Astrocyte (in vitro differentiated cells and primary cell): ENCODE results near the gene HOOK1. TPM values are rescaled to one million over a fixed set of nuclear protein-coding genes. Genes with fewer than 3 reads are reported as not detected.

ENCODE experiments used
- DNase-seq: peaks from one replicate; pipeline ENCODE4 v3.0.0-alpha.2; 2010; ENCODE audit warnings: low read depth
- FAIRE-seq: peaks from 2 replicates; lab custom pipeline; 2011; peaks lifted over from hg19 to GRCh38; lab: Jason Lieb, UNC
- H2AFZ ChIP-seq: 2 replicates; pipeline ENCODE4 v1.6.0; 2012; ENCODE audit warnings: low read depth, low read length, inconsistent platforms
- H3K27ac ChIP-seq: 2 replicates; pipeline ENCODE4 v1.5.1; 2011; ENCODE audit warnings: low read depth, low read length, inconsistent platforms
- H3K27me3 ChIP-seq: 2 replicates; pipeline ENCODE4 v1.6.0; 2011; ENCODE audit warnings: low read length, inconsistent platforms; ENCODE audit not compliant: insufficient read depth
- H3K36me3 ChIP-seq: 2 replicates; pipeline ENCODE4 v1.5.1; 2011; ENCODE audit warnings: low read length, inconsistent platforms; ENCODE audit not compliant: insufficient read depth
- H3K4me1 ChIP-seq: 2 replicates; pipeline ENCODE4 v1.5.1; 2011; ENCODE audit warnings: low read length, inconsistent platforms; ENCODE audit not compliant: insufficient read depth
- H3K4me2 ChIP-seq: 2 replicates; pipeline ENCODE4 v1.6.0; 2012; ENCODE audit warnings: low read length, inconsistent platforms
- H3K4me3 ChIP-seq: 2 replicates; pipeline ENCODE4 v1.5.1; 2011; ENCODE audit warnings: low read depth, mild to moderate bottlenecking, low read length, inconsistent platforms; ENCODE audit not compliant: insufficient read depth
- H3K79me2 ChIP-seq: 2 replicates; pipeline ENCODE4 v1.6.0; 2012; ENCODE audit warnings: mild to moderate bottlenecking, low read length, inconsistent platforms; ENCODE audit not compliant: insufficient read depth
- H3K9ac ChIP-seq: 2 replicates; pipeline ENCODE4 v1.6.0; 2012; ENCODE audit warnings: mild to moderate bottlenecking, low read length, inconsistent platforms
- H3K9me3 ChIP-seq: 2 replicates; pipeline ENCODE4 v1.5.1; 2012; ENCODE audit warnings: low read depth, mild to moderate bottlenecking, low read length, inconsistent platforms; ENCODE audit not compliant: insufficient read depth
- H4K20me1 ChIP-seq: 2 replicates; pipeline ENCODE4 v1.6.0; 2012; ENCODE audit warnings: low read length, inconsistent platforms; ENCODE audit not compliant: insufficient read depth
- H3K27ac Mint-ChIP-seq: one replicate; pipeline ENCODE4 v1.8.0; 2021; ENCODE audit warnings: mild to moderate bottlenecking, mixed read lengths; ENCODE audit not compliant: unreplicated experiment
- H3K27me3 Mint-ChIP-seq: one replicate; pipeline ENCODE4 v1.8.0; 2021; ENCODE audit warnings: low read depth, mixed read lengths; ENCODE audit not compliant: unreplicated experiment
- H3K36me3 Mint-ChIP-seq: one replicate; pipeline ENCODE4 v1.8.0; 2021; ENCODE audit warnings: low read depth, mixed read lengths; ENCODE audit not compliant: unreplicated experiment
- H3K4me1 Mint-ChIP-seq: one replicate; pipeline ENCODE4 v1.8.0; 2021; ENCODE audit warnings: low read depth, mixed read lengths; ENCODE audit not compliant: unreplicated experiment
- H3K4me3 Mint-ChIP-seq: one replicate; pipeline ENCODE4 v1.8.0; 2021; ENCODE audit warnings: mild to moderate bottlenecking, moderate library complexity, mixed read lengths; ENCODE audit not compliant: unreplicated experiment
- H3K9me3 Mint-ChIP-seq: one replicate; pipeline ENCODE4 v1.8.0; 2021; ENCODE audit warnings: mild to moderate bottlenecking, mixed read lengths; ENCODE audit not compliant: unreplicated experiment
- CTCF ChIP-seq: IDR thresholded peaks from 2 replicates; pipeline ENCODE4 v1.5.1; 2011; ENCODE audit warnings: low read depth, mild to moderate bottlenecking, inconsistent platforms, low read length, moderate library complexity; ENCODE audit not compliant: insufficient read depth
- EZH2 ChIP-seq: IDR thresholded peaks from 2 replicates; pipeline ENCODE4 v1.6.1; 2012; ENCODE audit warnings: mild to moderate bottlenecking, low read length, inconsistent platforms; ENCODE audit not compliant: insufficient read depth
- total RNA-seq: library from RNA; stranded (reverse); gene quantifications from 2 replicates; pipeline ENCODE4 v1.2.1, GENCODE V29; 2021

The HOOK1 gene
- total RNA-seq, 1 donor from 2014 or later = 1.8 TPM

DNA sequence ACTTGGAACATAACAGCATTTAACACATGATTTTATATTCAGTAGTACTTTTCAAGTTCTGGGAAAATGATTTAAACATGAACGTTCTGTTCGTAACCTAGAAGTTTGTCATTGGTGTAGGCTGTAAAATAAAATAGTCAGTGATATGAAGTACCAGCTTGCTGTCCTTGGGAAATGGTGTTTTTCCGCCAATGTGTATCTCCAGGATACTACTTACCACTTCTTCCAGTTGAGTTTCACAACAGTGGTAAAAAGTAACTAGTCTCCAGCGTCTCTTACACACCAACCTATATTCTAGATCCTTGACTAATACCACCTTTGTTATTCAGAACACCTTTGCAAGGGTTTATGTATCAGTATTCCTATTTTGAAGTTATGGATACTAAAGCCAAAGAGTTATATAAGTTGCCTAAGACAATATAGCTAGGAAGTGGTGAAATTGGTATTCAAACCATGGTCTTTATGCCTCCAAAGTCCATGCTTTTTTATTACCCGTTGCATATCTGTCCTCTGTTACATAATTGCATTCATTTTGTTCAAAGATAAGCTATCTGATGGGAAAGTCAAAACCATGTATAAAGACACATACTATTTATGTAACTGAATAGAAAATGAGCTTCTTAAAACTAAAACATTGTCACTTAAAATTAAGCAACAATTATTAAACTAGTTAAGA is 43.1 kb downstream of the HOOK1 start:
- Histone ChIP-seq H3K27me3 (no peaks in the 10 kb centered on the region), H3K27ac (no peak overlapping the region), H3K9me3 (no peaks in the 10 kb centered on the region), H2AFZ (no peak overlapping the region), H3K4me3 (no peak overlapping the region), H3K36me3 (no peaks in the 10 kb centered on the region), H3K9ac (no peak overlapping the region), H3K4me2 (no peak overlapping the region), H3K79me2 (no peaks in the 10 kb centered on the region), H4K20me1 (no peaks in the 10 kb centered on the region), H3K4me1 (no peaks in the 10 kb centered on the region)
- no peaks in the 10 kb centered on the region for H3K9me3 Mint-ChIP-seq
- DNase-seq (no peak), FAIRE-seq (no peak)
- no peak overlapping the region for H3K4me3 Mint-ChIP-seq
- TF ChIP-seq EZH2 = no peak
- no peaks in the 10 kb centered on the region for H3K27me3 Mint-ChIP-seq
- H3K27ac Mint-ChIP-seq = no peak overlapping the region
- no peaks in the 10 kb centered on the region for H3K36me3 Mint-ChIP-seq
- no peaks in the 10 kb centered on the region for H3K4me1 Mint-ChIP-seq

DNA sequence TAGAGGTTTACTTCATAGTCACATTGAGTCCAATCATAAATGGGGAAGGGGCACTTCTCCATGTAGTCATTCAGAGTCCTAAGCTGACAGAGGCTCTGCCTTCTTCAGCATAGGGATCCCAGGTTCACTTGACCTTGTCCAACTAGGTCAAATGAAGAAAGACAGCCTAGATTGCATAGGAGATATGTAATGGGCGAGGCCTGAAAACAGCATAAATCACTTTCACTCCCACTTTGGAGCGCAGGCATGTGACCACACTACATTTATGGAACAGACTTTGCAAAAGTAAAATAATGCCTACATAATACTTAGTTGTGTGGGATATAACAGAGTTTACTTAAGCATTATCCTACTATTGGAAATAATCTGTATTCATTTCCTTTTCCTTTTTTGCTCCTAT is 51.7 kb downstream of the HOOK1 start:
- H3K27me3 Mint-ChIP-seq = no peaks in the 10 kb centered on the region
- H3K27ac ChIP-seq = no peak overlapping the region
- TF ChIP-seq EZH2 (no peak), CTCF (no peak)
- H3K9ac ChIP-seq = no peak overlapping the region
- FAIRE-seq = no peak
- no peaks in the 10 kb centered on the region for H3K9me3 ChIP-seq
- H3K4me3 Mint-ChIP-seq = no peak overlapping the region
- H4K20me1 ChIP-seq = no peaks in the 10 kb centered on the region
- H3K4me1 ChIP-seq = no peaks in the 10 kb centered on the region
- H3K27me3 ChIP-seq = no peaks in the 10 kb centered on the region
- no peak overlapping the region for H3K4me2 ChIP-seq
- H3K27ac Mint-ChIP-seq = no peak overlapping the region
- no peak for DNase-seq
- H3K4me3 ChIP-seq = no peak overlapping the region
- H3K4me1 Mint-ChIP-seq = no peaks in the 10 kb centered on the region
- no peak overlapping the region for H2AFZ ChIP-seq
- no peaks in the 10 kb centered on the region for H3K36me3 Mint-ChIP-seq
- H3K79me2 ChIP-seq = no peaks in the 10 kb centered on the region
- no peaks in the 10 kb centered on the region for H3K9me3 Mint-ChIP-seq
- no peaks in the 10 kb centered on the region for H3K36me3 ChIP-seq

- H3K4me3 Mint-ChIP-seq = no peak overlapping the region
- FAIRE-seq = no peak
Measured at GRCh38 chr1:59871746-59872145, 57.0 kb downstream of the HOOK1 start.

More at GRCh38 chr1:59871746-59872145, 57.0 kb downstream of the HOOK1 start:
- no peak overlapping the region for H3K27ac ChIP-seq
- no peaks in the 10 kb centered on the region for H3K36me3 ChIP-seq
- Mint-ChIP-seq H3K27ac (no peak overlapping the region), H3K27me3 (no peaks in the 10 kb centered on the region), H3K9me3 (no peaks in the 10 kb centered on the region), H3K36me3 (no peaks in the 10 kb centered on the region), H3K4me1 (no peaks in the 10 kb centered on the region)
- no peaks in the 10 kb centered on the region for H3K9me3 ChIP-seq
- H3K79me2 ChIP-seq = no peaks in the 10 kb centered on the region
- H3K4me1 ChIP-seq = no peaks in the 10 kb centered on the region
- no peaks in the 10 kb centered on the region for H4K20me1 ChIP-seq
- no peak overlapping the region for H3K9ac ChIP-seq
- H3K4me2 ChIP-seq = no peak overlapping the region
- no peak overlapping the region for H2AFZ ChIP-seq
- DNase-seq = no peak
- no peak overlapping the region for H3K4me3 ChIP-seq
- no peak for TF ChIP-seq EZH2
- TF ChIP-seq CTCF = no peak
- H3K27me3 ChIP-seq = no peaks in the 10 kb centered on the region
